Activated T-helper 17 cell treated with anti-CD3 and anti-CD28 coated beads, Interleukin-2, amount 50 U/mL, for 72 hours (primary cell): ENCODE results near the gene PKNOX1. TPM values are rescaled to one million over a fixed set of nuclear protein-coding genes. Genes with fewer than 3 reads are reported as not detected.

Source experiments
- ATAC-seq: fragments of 150-1000 bp; cut with Tn5 transposase; replicated peaks from 2 replicates; pipeline ENCODE4 v1.10.0; 2021; ENCODE audit warnings: mild to moderate bottlenecking, moderate library complexity
- H3K27ac Mint-ChIP-seq: one replicate; pipeline ENCODE4 v1.8.0; 2022; ENCODE audit warnings: mixed read lengths
- H3K27me3 Mint-ChIP-seq: one replicate; pipeline ENCODE4 v1.8.0; 2022; ENCODE audit warnings: mixed read lengths
- H3K36me3 Mint-ChIP-seq: one replicate; pipeline ENCODE4 v1.8.0; 2022; ENCODE audit warnings: low read depth, mild to moderate bottlenecking, mixed read lengths
- H3K4me1 Mint-ChIP-seq: one replicate; pipeline ENCODE4 v1.8.0; 2022; ENCODE audit warnings: mixed read lengths
- H3K4me3 Mint-ChIP-seq: one replicate; pipeline ENCODE4 v1.8.0; 2022; ENCODE audit warnings: mild to moderate bottlenecking, mixed read lengths
- H3K9me3 Mint-ChIP-seq: one replicate; pipeline ENCODE4 v1.8.0; 2022; ENCODE audit warnings: mixed read lengths
- total RNA-seq, 2 donors: library from RNA; stranded (reverse); gene quantifications; one replicate each; pipeline ENCODE4 v1.2.3, GENCODE V29; 2022

PKNOX1 gene
- total RNA-seq, 2 donors from 2014 or later = 18.0 to 29.6 TPM

DNA sequence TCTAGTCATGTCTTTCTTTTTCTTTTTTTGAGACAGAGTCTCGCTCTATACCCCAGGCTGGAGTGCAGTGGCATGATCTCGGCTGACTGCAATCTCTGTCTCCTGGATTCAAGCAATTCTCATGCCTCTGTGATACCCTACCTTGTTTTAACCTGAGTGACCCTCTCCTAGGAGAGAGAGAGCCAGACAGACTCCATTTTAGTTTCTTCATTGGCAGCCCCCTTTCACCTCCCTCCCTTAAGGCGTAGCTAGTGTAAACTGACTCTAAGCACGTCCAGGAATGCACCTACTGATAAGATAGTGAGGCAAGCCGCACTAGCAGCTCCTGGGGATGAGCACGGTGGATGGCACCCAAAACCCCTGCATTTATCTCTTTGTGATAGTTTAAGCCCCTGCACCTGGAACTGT is 5.2 kb upstream of the PKNOX1 start:
- Mint-ChIP-seq H3K27ac (no peak overlapping the region), H3K27me3 (no peaks in the 10 kb centered on the region), H3K36me3 (no peaks in the 10 kb centered on the region), H3K9me3 (no peaks in the 10 kb centered on the region), H3K4me1 (no peaks in the 10 kb centered on the region), H3K4me3 (no peak overlapping the region)
- ATAC-seq = no peak

DNA sequence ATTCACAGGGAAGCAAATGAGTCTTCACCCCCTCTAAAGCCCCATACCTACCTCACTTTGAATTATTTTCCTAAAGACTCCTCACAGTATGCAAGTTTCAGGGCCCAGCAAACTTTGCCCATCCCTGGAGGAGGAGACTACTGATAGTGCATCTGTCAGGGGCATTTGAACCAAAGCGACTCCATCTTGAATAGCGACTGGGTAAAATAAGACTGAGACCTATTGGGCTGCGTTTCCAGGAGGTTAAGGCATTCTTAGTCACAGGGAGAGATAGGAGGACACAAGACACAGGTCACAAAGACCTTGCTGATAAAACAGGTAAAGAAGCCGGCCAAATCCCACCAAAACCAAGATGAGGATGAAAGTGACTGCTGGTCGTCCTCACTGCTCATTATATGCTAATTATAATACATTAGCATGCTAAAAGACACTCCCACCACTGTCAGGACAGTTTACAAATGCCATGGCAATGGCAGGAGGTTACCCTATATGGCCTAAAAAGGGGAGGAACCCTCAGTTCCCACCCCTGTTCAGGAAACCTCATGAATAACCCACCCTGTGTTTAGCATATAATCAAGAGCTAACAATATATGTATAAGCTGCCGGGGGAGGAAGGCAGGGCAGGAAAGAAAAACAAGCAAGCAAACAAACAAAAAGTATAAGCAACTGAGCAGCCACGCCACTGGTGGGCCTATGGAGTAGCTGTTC is 3.3 kb upstream of the PKNOX1 start:
- Mint-ChIP-seq H3K4me1 (no peaks in the 10 kb centered on the region), H3K4me3 (no peak overlapping the region), H3K36me3 (no peaks in the 10 kb centered on the region), H3K9me3 (no peaks in the 10 kb centered on the region), H3K27ac (no peak overlapping the region), H3K27me3 (no peaks in the 10 kb centered on the region)
- no peak for ATAC-seq

DNA sequence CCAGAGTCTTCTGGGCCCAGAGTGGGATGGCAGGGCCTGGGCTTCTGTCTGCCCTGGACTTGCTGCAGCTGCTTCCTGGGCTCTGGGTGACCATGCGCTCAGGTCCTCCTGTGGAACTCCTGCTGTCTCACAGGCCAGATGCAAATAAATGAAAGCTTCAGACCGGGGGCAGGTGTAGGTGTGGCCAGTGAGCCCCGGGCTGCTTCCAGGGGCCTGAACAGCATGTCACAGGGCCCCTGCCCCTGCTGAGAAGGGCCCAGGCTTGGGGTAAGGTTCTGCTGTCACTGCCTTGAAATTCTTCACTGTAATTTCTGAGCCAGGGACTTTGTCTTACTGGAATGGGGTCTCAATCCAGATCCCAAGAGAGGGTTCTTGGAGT is 2.5 kb upstream of the PKNOX1 start:
- Mint-ChIP-seq H3K36me3 (no peaks in the 10 kb centered on the region), H3K27me3 (no peaks in the 10 kb centered on the region), H3K4me1 (no peaks in the 10 kb centered on the region), H3K4me3 (no peak overlapping the region), H3K27ac (no peak overlapping the region), H3K9me3 (no peaks in the 10 kb centered on the region)
- no peak for ATAC-seq

DNA sequence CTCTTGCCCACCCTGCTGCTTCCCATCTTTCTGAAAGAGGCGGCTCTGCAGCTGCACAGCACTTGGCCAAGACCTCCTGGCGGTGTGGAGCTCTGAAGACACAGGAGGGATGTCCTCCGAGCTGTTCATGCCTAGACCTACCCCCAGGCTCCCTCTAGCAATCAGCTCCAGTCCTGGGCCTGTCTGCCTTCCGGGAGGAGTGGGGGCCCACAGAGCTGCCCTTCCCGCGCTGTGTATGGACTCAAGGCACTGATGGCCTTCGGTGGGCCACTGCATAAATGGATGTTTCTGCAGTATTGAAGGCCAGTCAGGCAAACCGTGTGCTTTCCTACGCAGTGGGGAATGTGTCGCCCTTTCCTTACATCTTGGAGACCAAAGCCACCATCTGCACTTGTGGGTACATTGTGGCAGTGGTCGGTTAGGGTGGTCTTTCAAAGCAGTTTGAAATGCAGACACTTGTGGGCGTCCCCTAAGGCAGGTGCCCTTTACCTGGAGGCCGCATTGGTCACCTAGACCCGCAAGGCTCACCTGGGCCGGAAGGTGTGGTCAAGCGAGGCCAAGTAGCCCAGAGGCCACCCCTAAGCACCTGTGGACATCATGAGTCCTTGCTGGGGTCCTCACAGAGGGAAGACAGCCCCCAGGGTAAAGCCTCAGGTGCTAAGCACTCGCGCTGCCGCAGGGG is 912 bp upstream of the PKNOX1 start:
- H3K27ac Mint-ChIP-seq = peak overlapping the region; percentile 67
- H3K27me3 Mint-ChIP-seq = no peaks in the 10 kb centered on the region
- no peaks in the 10 kb centered on the region for H3K36me3 Mint-ChIP-seq
- peaks cover 10% of the 10 kb centered on the region for H3K4me1 Mint-ChIP-seq
- no peak for ATAC-seq
- no peaks in the 10 kb centered on the region for H3K9me3 Mint-ChIP-seq
- peak overlapping the region; percentile 70 for H3K4me3 Mint-ChIP-seq

DNA sequence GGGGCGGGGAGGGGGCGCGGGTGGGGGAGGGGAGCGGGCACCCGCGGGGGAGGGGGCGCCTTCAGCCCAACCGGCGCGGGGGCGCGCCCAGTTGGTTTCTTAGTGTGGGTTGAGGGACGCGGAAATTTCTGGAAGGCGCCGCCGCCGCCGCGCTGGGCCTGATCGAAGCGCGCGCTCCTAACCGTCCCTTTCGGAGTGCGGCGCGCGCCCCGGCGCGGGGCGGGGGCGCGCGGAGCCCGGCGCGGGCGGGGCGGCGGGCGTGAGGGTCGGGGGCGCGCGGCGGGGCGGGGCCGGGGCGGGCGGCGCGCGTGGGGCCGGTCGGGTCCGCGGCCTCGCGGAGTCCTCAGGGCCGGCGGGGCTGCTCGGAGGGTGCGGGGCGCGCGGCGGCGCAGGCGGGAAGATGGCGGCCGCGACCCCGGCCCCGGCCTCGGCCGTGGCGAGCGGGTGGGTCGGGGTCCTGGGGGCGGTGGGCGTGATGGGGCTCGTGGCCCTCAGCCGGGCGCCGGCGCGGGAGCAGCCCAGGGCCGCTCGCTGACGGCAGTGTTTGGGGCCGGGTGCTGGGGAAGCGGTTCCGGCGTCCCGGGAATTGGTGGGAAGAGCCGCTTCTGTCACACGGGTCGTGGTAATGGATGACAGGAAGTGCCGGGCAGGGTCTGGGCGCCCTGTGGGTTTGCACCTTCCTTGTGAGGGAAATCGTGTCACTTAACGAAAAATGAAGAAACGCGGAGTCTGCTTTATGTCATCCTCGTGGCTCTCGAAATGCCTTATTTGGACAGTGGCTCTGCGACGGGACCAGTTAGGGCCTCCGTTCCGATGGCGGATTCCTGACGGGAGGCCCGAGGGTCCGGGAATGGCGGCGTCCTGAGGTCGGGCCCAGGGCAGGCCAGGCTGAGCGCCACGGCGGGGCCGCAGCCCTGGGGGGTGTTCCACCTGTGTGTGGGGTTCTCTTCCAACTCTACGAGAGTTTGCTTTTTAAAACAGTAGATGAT is 764 bp downstream of the PKNOX1 start:
- H3K4me1 Mint-ChIP-seq = peaks cover 10% of the 10 kb centered on the region
- H3K4me3 Mint-ChIP-seq = peak overlapping the region; percentile 85
- no peaks in the 10 kb centered on the region for H3K27me3 Mint-ChIP-seq
- H3K36me3 Mint-ChIP-seq = peaks cover 7% of the 10 kb centered on the region
- H3K9me3 Mint-ChIP-seq = no peaks in the 10 kb centered on the region
- ATAC-seq = peak; percentile 11
- peak overlapping the region; percentile 80 for H3K27ac Mint-ChIP-seq

DNA sequence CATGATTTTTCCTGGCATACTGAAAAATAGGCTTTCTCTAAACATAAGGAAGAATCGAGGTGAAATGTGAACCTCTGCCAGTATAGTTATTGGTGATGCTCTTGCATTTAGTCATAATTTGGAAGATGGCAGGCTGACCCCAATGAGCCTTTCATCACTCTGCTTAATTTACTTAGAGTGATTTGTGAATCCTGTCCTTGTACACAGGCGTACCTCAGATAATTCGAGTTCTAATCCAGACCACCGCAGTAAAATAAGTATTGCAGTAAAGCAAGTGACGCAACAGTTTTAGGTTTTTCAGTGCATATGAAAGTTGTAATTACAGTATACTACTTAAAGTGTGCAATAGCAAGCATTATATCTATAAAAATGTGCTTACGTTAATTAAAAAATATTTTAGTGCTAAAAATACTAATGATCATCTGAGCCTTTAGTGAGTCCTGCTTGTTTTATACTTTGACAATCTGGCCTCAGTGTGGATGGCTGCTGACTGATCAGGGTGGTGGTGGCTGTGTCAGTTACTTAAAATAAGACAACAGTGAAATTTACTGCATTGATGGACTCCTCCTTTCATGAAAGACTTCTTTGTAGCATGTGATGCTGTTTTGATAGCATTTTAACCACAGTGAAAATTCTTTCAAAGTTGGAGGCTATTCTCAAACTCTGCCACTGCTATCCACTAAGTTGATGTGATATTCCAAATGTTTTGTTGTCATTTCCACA is 1.7 kb downstream of the PKNOX1 start:
- Mint-ChIP-seq H3K27ac (peak overlapping the region; percentile 80), H3K27me3 (no peaks in the 10 kb centered on the region), H3K9me3 (no peaks in the 10 kb centered on the region), H3K4me3 (peak overlapping the region; percentile 85), H3K4me1 (peaks cover 10% of the 10 kb centered on the region), H3K36me3 (peaks cover 7% of the 10 kb centered on the region)
- no peak for ATAC-seq

DNA sequence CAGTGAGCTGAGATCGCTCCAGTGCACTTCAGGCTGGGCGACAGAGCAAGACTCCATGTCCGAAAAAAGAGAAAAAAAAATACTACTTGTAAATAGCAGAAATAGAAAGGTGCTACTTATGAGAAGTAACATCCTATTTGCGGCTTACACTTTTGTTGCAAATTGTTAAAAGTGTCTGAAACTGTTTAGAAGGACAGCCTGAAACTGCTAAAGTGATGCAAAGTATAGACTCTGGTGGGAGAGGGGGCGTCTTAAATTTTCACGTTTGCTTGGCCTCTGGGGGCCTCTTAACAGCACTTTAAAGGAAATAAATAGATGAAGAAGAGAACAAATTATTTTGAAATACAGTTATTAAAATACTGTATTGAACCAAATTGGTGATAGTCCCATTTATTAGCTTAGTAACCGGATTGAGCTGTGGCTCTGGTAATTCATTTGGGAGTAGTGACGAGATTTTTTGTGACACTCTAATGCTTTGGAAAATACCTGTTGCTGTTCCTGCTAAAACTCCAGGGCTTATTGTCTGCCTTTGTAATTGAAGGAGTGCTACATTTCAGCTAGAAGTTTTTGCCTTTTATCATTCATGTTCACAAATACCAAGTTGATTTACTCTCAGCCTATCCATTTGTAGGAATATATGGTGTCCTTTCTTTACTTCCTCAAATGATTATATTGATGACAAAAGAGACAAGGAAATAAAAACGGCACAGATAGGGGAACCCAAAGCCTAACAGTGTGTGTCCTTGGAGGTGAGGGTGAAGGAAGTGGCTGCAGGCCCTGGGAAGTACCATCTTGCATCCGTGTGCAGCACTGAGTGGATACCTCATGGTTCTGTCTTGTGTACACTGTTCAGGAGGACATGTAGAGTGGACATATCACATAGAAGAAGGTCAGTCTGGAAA is 6.2 kb downstream of the PKNOX1 start:
- ATAC-seq = no peak
- Mint-ChIP-seq H3K36me3 (peaks cover 7% of the 10 kb centered on the region), H3K9me3 (no peaks in the 10 kb centered on the region), H3K27me3 (no peaks in the 10 kb centered on the region), H3K27ac (peak overlapping the region; percentile 14), H3K4me3 (no peak overlapping the region), H3K4me1 (peaks cover 16% of the 10 kb centered on the region)

DNA sequence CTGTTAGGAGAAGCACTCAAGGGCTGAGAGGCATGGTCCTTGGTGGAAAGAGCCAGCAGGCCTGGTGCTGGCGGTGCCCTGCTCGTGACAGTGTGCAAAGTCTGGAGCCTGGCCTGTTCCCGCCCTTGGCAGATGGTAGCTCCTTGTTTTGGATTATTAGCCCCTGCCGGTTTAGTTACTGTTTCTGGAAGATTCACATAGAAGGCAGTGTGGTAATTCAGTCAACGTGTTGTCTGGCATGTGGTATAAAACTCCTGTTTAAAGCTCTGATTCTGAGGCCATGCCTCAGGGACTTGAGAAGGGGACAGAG is 6.8 kb downstream of the PKNOX1 start:
- Mint-ChIP-seq H3K4me1 (peaks cover 16% of the 10 kb centered on the region), H3K9me3 (no peaks in the 10 kb centered on the region), H3K27me3 (no peaks in the 10 kb centered on the region), H3K36me3 (peaks cover 7% of the 10 kb centered on the region), H3K4me3 (no peak overlapping the region), H3K27ac (peak overlapping the region; percentile 14)
- no peak for ATAC-seq

DNA sequence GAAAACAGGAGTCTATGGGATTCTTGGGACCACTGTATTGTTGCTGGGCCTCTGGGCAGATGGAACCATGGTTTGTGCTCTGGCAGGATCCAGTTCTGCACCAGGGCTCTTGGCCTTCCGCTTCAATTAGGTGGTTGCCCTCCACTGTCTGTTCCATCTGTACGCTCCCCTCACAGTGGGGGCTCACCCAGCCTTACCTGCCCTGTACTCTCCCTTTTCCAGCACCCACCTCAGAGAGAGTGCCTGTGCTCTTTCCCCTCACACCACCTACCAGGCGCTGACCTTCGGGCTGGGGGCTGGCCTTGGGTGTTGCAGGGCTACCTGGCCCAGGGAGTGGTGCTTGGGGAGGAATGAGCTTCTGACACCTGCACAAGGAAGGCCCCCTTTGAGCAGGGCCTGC is 7.5 kb downstream of the PKNOX1 start:
- no peaks in the 10 kb centered on the region for H3K27me3 Mint-ChIP-seq
- H3K36me3 Mint-ChIP-seq = peaks cover 7% of the 10 kb centered on the region
- no peaks in the 10 kb centered on the region for H3K9me3 Mint-ChIP-seq
- peaks cover 22% of the 10 kb centered on the region for H3K4me1 Mint-ChIP-seq
- H3K27ac Mint-ChIP-seq = no peak overlapping the region
- ATAC-seq = no peak
- H3K4me3 Mint-ChIP-seq = no peak overlapping the region

DNA sequence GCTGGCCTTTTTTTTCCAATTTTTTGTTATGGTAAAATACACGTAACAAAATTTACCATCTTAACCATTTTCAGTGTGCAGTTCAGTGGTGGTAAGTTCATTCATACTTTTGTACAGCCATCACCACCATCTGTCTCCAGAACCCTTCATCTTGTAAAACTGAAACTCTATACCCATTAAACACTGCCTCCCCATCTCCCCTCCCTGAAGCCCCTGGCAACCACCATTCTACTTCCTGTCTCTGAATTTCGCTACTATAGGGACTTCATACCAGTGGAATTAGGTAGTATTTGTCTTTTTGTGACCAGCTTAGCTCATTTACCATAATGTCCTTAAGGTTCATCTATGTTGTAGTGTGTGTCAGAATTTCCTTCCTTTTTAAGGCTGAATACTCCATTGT is 8.7 kb downstream of the PKNOX1 start:
- Mint-ChIP-seq H3K4me3 (no peak overlapping the region), H3K4me1 (peaks cover 12% of the 10 kb centered on the region), H3K36me3 (peaks cover 7% of the 10 kb centered on the region), H3K27me3 (no peaks in the 10 kb centered on the region), H3K9me3 (no peaks in the 10 kb centered on the region), H3K27ac (peak overlapping the region; percentile 26)
- ATAC-seq = peak; percentile 40

DNA sequence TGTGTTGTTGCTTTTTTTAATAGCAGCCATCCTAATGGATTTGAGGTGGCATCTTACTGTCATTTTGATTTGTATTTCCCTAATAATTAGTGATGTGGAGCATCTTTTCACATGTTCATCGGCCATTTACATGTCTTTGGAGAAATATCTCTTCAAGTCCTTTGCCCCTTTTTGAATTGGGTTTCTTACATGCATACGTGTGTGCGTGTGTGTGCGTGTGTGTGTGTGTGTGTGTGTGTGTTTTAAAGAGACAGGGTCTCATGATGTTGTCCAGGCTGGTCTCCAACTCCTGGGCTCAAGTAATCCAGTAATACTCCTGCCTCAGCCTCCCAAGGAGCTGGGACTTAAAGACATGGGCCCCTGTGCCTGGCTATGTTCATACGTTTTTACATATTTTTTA is 9.5 kb downstream of the PKNOX1 start:
- Mint-ChIP-seq H3K4me1 (peaks cover 12% of the 10 kb centered on the region), H3K4me3 (no peak overlapping the region), H3K9me3 (no peaks in the 10 kb centered on the region), H3K36me3 (peaks cover 5% of the 10 kb centered on the region), H3K27me3 (no peaks in the 10 kb centered on the region), H3K27ac (no peak overlapping the region)
- ATAC-seq = no peak

DNA sequence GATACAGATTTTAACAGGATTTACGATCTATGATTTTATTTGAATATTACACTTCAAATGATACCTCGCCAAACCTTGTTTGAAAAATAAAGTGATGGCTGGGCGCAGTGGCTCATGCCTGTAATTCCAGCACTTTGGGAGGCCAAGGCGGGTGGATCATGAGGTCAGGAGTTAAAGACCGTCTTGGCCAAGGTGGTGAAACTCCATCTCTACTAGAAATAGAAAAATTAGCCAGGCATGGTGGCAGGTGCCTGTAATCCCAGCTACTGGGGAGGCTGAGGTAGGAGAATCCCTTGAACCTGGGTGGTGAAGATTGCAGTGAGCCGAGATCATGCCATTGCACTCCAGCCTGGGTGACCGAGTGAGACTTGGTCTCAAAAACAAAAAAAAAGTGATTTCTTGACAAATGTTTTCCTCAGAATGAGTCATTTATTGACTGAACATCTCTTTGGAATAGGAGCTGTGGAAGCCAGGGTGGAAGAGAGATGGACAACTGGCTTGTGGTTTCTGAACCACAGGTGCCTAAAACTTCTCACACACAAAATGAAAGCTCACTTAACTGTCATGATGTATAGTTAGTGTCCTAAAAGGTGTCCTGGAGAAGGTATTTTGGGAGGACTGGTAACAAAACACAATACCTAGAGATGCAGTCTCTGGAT is 11.9 kb downstream of the PKNOX1 start:
- H3K27me3 Mint-ChIP-seq = no peaks in the 10 kb centered on the region
- peak overlapping the region; percentile 28 for H3K27ac Mint-ChIP-seq
- ATAC-seq = peak; percentile 11
- no peaks in the 10 kb centered on the region for H3K36me3 Mint-ChIP-seq
- peaks cover 17% of the 10 kb centered on the region for H3K4me1 Mint-ChIP-seq
- no peak overlapping the region for H3K4me3 Mint-ChIP-seq
- no peaks in the 10 kb centered on the region for H3K9me3 Mint-ChIP-seq
